Fibroblast of skin of right biceps (primary cell): ENCODE data around the gene ZDHHC11.
"Not testable (repeated sequence)": the region's sequence is repeated elsewhere in the genome, so short reads cannot be mapped to it uniquely, and the experiment has no call there.

Source experiments
- DNase-seq: peaks from one replicate; pipeline ENCODE4 v3.0.0-alpha.2; 2013

Gene ZDHHC11

GRCh38 chr5:842402-843221, 8.2 kb downstream of the ZDHHC11 start:
- not testable (repeated sequence) for DNase-seq

GRCh38 chr5:841531-842401, 9.0 kb downstream of the ZDHHC11 start:
- DNase-seq = not testable (repeated sequence)

- not testable (repeated sequence) for DNase-seq
Measured at GRCh38 chr5:840974-841435, 9.8 kb downstream of the ZDHHC11 start.

- not testable (repeated sequence) for DNase-seq
Measured at GRCh38 chr5:840118-840973, 10.4 kb downstream of the ZDHHC11 start.

- not testable (repeated sequence) for DNase-seq
Measured at GRCh38 chr5:838431-838851, 12.3 kb downstream of the ZDHHC11 start.

- DNase-seq = not testable (repeated sequence)
Measured at GRCh38 chr5:837621-838121, 13.1 kb downstream of the ZDHHC11 start.

GRCh38 chr5:835933-836612, 14.7 kb downstream of the ZDHHC11 start:
- DNase-seq = not testable (repeated sequence)

GRCh38 chr5:834013-834412, 16.8 kb downstream of the ZDHHC11 start:
- not testable (repeated sequence) for DNase-seq

GRCh38 chr5:828194-828593, 22.6 kb downstream of the ZDHHC11 start:
- DNase-seq = not testable (repeated sequence)

- DNase-seq = not testable (repeated sequence)
Measured at GRCh38 chr5:825544-825943, 25.2 kb downstream of the ZDHHC11 start.

- no peak for DNase-seq
Measured at GRCh38 chr5:821504-821903, 29.3 kb downstream of the ZDHHC11 start.

GRCh38 chr5:820245-820644, 30.5 kb downstream of the ZDHHC11 start:
- no peak for DNase-seq

- no peak for DNase-seq
Measured at GRCh38 chr5:819078-819477, 31.7 kb downstream of the ZDHHC11 start.

- no peak for DNase-seq
Measured at GRCh38 chr5:816176-816575, 34.6 kb downstream of the ZDHHC11 start.

- DNase-seq = no peak
Measured at GRCh38 chr5:815449-815848, 35.3 kb downstream of the ZDHHC11 start.

- not testable (repeated sequence) for DNase-seq
Measured at GRCh38 chr5:813575-813974, 37.2 kb downstream of the ZDHHC11 start.

GRCh38 chr5:811384-811783, 39.4 kb downstream of the ZDHHC11 start:
- not testable (repeated sequence) for DNase-seq

GRCh38 chr5:807719-808514, 42.9 kb downstream of the ZDHHC11 start:
- not testable (repeated sequence) for DNase-seq

GRCh38 chr5:801472-801871, 49.3 kb downstream of the ZDHHC11 start:
- DNase-seq = no peak

GRCh38 chr5:801055-801454, 49.7 kb downstream of the ZDHHC11 start:
- DNase-seq = not testable (repeated sequence)
